ENCODE measurements around the gene ERICH4.
"Not testable (repeated sequence)": the region's sequence is repeated elsewhere in the genome, so short reads cannot be mapped to it uniquely, and the experiment has no call there.

ERICH4 gene

DNA sequence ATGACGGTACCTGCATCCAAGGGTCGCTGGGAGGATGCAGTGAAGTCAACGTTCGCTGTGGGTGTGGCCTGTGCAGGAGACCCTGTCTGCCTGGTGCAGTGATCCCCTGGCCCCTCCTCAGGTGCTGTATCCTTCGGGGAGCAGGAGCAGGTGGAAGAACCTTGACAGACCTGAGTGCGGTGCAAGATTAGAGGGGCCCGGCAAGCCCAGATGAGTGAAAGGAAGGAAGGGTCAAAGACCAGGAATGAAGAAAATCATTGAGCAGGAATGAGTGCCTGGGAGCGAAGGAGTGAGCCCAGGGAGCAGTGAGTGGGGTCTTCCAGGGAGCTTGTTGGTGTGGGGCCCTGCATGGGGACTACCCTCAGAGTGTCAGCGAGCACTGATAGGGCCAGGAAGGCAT, 28.5 kb upstream of the ERICH4 start:
- DNase-seq (ENCODE audit: low spot score), result no peak

DNA sequence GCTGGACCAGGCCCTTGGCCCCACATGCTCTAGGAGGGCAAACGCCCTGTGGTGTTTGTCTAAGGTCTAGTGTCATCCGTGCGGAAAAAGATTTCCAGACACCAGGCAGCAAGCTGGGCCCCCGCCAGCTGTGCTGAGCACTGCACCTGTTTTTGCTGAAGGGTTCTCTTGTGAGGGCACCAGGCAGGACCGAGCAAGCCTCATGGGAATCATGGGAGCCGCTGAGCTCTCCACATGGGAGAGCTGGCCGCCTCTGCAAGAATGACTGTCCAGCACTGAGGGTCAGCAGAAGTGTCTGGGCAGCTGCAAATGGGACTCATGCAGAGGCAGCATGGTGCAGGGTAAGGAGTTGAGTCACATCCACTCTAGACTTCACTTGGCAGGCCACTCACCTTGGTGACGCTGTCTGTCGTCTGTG, 27.8 kb upstream of the ERICH4 start:
- DNase-seq (ENCODE audit: low spot score), result no peak

DNA sequence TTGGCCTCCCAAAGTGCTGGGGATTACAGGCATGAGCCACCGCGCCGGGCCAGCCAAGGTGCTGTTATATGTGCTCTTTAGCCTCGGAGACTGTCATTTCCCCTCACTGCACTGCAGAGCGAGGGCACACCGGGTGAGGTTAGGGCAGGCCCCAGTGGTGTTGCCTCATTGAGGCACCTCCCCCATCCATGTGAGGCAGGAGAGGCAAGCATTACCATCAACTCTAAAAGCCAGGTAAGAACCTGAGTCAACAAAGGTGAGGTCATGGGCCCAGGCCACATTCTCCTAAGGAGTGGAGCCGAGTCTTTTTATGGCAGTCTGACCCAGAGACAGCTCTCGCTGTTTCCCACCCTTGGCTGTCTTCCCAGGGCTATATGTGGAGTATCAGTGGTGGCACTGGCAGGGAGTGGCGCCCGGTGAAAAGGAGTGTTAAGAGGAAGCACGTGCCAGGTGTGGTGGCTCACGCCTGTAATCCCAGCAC, 26.7 kb upstream of the ERICH4 start:
- DNase-seq (ENCODE audit: low spot score), result no peak

DNA sequence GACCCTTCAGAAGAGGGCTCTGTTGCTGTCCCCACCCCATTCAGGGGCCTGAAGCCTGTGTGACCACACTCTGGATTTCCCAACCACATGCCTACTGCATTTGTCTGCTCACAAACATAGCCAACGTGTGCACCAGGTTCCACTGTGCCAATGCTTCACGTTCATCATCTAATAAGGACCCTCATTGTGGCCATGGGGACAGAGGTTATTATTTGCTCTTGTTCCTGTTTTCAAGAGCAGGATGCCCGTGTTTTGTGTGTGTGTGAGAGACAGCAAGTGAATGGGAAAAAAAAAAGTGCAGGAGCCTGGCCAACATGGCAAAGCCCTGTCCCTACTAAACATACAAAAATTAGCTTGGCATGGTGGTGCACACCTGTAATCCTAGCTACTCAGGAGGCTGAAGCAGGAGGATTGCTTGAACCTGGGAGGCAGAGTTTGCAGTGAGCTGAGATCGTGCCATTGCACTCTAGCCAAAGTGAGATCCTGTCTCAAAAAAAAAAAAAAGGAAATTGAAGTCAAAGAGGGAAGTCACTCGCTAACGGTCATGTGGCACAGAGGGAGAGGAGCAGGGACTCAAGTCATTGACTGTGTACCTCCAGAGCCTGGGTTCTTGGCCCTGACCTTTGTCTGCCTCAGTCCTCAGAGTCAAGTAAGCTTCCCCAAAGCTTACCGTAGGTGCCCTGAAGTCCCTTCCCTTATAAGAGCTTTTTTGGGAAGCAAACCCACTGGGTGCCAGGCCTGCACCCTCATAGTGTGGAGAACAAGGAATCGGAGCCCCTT, 22.7 kb upstream of the ERICH4 start:
- DNase-seq (ENCODE audit: low spot score), result no peak

DNA sequence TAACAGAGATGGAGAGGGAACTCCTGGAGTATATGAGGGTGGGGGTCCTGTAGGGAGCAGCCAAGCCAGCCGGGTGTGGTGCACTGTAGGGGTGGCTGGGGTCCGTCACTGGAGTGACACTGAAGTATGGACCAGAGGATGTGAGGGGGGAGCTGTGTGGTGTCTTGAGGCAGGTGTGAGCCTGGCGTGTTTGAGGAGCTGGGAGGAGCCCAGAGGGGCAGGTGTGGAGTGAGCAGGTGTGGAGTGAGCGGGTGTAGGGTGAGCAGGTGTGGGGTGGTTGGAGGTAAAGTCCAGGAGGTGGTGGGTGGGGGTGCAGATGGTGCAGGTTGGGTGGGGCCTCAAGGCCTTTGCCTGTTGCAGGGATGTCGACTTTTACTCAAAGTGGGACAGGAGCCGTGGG, 21.6 kb upstream of the ERICH4 start:
- DNase-seq (ENCODE audit: low spot score), result no peak

DNA sequence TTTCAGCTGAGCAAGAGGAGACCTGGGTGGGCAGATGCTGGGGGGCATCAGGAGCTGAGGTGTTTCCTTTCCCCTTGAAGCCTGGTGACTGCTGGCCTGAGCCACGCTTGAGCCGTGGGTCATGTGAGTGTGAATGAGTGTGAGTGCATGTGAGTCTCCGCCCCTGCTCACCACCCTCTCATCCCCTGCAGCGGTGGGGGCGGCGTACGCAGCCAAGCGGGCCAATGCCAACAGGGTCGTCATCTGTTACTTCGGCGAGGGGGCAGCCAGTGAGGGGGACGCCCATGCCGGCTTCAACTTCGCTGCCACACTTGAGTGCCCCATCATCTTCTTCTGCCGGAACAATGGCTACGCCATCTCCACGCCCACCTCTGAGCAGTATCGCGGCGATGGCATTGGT, 21.0 kb upstream of the ERICH4 start:
- DNase-seq (ENCODE audit: low spot score), result no peak

DNA sequence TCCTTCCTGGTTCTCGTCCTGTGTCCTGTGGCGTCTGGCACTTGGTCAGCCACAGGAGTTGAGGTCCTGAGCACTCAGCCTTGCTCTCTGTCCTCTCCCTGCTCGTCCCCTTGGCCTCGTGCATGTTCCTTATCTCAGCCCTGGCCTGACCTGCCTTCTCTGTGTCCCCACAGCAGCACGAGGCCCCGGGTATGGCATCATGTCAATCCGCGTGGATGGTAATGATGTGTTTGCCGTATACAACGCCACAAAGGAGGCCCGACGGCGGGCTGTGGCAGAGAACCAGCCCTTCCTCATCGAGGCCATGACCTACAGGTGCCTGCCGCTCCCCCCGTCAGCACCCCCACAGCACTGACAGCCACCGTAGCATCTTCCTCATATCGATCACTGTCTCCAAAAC, 20.5 kb upstream of the ERICH4 start:
- DNase-seq (ENCODE audit: low spot score), result no peak

DNA sequence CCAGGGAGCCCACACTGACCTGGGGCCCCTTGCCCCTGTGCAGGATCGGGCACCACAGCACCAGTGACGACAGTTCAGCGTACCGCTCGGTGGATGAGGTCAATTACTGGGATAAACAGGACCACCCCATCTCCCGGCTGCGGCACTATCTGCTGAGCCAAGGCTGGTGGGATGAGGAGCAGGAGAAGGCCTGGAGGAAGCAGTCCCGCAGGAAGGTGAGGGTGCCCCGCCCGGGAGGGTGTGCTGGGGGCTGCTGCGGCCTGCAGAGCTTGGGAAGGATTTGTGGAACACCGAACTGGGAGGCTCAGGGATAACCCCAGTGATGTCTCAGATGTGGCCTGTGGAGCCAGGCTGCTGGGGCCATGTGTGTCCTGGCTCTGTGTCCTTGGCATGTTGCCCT, 20.0 kb upstream of the ERICH4 start:
- no peak for DNase-seq (ENCODE audit: low spot score)

DNA sequence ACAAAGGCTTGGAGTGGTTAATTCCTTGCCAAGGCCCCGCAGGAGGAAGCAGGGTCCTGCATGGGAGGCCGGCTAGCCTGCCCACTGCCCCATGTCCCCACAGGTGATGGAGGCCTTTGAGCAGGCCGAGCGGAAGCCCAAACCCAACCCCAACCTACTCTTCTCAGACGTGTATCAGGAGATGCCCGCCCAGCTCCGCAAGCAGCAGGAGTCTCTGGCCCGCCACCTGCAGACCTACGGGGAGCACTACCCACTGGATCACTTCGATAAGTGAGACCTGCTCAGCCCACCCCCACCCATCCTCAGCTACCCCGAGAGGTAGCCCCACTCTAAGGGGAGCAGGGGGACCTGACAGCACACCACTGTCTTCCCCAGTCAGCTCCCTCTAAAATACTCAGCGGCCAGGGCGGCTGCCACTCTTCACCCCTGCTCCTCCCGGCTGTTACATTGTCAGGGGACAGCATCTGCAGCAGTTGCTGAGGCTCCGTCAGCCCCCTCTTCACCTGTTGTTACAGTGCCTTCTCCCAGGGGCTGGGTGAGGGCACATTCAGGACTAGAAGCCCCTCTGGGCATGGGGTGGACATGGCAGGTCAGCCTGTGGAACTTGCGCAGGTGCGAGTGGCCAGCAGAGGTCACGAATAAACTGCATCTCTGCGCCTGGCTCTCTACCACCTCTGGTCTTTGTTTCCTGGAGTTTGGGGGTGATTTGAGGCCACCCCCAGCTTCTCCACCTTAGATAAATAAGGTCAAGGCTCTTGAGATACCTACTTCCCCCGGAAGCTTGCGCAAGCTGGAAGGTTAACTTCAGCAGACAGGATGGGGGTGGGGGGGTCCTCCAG, 18.4 kb upstream of the ERICH4 start:
- DNase-seq (ENCODE audit: low spot score), result no peak

DNA sequence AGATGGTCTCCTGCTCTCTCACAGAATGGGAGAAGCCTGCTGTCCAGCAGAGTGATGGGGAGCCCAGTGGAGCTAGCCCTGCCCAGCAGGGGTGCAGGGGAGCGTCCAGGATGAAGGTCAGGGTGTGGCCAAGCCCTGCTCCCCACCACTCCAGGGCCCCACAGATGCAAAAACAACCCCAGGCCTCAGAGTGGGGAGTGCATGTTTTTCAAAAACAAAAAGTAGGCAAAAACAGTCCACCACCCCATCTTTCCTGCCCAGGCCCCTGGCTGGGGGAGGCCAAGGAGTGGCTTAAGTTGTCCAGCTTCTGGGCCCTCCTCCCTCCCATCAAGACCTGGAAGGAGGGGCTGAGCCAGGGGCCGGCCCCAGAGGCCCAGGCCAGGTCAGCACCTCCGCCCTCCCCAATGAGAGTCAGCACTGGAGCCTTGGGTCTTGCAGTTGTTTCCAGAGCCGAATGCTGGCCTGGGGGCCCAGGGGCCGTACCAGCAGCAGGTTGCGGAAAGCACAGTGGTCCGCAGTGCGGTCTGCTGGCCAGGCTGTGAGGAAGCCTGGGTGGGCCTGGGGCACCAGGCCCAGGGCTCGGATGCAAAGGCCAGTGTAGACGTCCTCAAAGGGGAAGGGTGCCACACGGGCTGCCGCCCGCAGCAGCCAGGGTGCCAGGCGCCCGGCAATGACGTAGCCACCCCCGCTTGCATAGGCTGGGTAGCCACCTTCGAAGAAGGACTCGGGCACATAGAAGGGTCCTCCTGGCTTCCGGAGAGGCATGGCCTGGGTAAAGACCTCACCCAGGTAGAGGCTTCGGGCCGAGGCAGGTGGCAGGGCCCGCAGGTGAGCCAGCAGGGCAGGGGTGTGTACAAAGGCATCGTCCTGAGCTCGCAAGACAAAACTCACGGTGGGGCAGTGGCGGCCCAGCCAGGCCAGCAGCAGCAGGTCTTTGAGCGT, 17.5 kb upstream of the ERICH4 start:
- no peak for DNase-seq (ENCODE audit: low spot score)

DNA sequence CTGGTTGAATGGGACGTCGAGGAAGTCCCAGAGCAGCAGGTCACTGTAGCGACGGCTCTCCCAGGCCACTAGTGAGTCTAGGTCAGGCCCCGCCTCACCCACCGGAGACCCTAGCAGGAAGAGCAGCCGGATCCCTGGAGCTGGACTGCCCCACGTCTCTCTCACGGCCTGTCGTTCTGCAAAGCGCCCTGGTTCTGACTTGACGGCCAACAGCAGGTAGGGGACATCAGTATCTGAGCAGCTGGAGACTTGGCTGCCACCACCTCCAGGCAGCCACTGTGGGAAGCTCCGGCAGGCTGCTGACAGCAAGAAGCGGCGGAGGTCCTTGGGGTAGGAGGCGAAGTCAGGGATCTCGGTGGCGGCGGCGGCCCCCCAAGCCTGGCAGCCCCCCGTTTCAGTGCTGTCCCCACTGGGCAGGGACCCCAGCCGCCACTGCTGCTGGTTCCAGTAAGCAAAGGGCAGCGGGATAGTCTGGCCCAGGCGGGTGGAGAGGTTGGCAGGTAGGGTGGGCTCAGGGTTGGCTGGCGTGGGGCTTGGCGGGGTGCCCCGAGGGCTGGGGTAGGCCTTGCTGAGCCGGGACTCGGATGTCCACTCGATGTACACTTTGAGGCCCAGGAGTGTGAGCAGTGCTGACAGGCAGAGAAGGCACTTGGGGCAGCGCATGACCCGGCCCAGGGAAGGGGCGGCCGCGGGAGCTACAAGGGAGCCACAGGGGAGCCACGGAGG, 16.7 kb upstream of the ERICH4 start:
- DNase-seq (ENCODE audit: low spot score), result no peak

DNA sequence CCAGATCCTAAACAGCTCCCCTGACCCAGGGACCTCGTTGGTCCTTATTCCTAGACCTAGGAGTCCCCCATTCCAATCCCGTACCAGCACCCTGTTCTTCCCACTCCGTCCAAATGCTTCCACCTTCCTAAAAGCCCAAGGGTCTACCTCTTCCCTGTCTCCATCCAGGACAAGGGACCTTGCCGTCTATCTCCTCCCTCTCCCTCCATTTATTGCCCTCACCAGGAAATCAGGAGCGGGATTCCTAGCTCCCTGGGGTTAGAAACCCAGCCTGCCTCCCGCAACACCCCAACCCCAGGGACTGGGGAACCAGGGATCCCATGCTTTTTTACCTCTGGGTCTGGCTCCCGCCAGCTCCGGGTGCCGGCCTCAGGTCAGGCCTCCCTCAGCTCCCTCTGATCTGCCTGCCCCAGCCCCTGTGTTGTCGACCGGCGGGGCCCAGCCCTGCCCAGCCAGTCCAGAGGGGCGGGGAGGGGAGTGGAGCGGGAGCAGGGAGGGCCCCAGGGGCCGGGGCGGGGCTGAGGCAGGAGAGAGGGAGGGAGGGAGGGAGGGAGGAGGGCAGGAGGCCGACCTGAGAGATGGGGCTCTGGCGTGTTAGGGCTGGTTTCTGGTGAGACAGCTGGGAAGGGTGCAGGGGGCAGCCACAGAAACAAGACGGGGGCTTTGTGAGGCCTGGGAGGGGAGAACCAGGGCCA, 15.9 kb upstream of the ERICH4 start, which contains the start of gene B3GNT8:
B3GNT8 (minus strand) TSS at position 423 of the 695 bp plus-strand sequence. CDS start 596 bp downstream, outside the sequence.
- peak; percentile 95 for DNase-seq (ENCODE audit: low spot score)

DNA sequence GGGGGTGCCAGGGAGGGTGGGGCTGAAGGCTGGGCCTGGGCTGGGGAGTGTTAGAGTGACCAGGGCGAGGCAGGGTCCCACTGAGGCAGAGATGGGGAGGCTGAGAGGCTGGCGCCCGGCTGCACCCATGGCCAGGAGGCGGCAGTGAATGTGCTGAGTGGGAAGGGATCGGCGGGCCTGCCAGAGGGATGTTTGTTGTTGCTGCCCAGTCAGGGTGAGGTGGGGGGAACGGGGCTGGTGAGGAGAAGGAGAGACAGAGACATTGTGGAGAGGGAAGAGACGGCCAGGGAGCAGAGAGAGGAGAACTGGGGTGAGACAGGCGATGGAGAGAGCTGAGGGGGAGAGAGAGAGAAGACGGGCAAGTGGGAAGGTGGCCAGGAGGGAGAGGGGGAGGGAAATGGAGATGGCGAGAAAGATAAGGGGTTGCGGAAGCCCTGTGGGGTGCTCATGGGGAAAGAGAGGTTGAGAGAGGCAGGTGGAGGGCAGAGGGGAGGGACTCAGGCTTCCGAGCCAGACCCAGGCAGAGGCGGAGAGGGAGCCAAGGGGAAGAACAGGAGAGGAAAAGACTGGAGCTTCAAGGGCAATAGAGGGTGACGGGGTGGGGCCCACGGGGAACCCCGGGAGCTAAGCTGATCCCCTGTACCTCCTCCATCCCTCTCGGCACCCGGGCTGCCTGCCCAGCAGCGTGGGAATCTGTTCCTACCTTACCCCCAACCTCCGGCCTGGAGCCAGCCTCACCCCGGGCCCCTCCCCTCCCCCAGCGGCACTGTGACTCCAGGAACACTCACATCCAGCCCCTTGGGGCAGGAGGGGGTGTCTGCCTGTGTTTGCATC, 15.1 kb upstream of the ERICH4 start:
- DNase-seq (ENCODE audit: low spot score), result no peak

DNA sequence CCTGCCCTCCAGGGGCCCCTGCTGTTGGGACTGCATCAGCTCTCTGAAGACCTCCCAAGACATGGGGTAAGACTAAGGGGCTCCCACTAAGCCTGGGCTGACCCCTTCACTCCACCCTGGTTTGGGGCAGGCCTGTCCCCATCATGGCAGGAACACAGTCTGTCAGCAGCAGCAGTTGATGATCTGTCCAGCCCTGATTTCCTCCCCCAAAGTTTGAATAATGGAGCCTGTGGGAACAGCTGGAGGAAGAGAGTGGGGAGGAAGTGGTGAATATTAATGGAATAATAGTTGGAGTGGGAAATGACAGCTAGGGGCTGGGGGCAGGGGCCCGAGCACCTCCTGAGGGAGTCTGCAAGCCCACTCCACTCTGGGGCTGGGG, 14.5 kb upstream of the ERICH4 start:
- DNase-seq (ENCODE audit: low spot score), result no peak

DNA sequence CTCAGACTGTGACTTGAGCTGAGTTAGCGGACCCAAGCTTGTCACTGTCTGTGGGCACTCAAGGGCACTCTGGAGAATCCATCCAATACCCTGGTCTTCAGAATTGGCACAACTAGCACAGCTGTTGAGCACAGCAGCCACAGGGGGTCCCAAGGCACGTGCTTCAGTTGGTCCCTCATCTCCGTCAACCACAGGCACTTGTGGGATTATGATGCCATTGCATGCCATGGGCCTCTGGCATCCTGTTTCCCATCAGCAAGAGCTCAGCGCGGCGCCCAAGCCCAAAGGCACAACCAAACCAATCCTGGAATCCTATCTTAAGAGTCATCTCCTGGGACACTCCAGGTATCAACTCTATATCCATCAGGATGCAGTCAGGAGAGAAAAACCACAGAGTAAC, 12.0 kb upstream of the ERICH4 start:
- no peak for DNase-seq (ENCODE audit: low spot score)

DNA sequence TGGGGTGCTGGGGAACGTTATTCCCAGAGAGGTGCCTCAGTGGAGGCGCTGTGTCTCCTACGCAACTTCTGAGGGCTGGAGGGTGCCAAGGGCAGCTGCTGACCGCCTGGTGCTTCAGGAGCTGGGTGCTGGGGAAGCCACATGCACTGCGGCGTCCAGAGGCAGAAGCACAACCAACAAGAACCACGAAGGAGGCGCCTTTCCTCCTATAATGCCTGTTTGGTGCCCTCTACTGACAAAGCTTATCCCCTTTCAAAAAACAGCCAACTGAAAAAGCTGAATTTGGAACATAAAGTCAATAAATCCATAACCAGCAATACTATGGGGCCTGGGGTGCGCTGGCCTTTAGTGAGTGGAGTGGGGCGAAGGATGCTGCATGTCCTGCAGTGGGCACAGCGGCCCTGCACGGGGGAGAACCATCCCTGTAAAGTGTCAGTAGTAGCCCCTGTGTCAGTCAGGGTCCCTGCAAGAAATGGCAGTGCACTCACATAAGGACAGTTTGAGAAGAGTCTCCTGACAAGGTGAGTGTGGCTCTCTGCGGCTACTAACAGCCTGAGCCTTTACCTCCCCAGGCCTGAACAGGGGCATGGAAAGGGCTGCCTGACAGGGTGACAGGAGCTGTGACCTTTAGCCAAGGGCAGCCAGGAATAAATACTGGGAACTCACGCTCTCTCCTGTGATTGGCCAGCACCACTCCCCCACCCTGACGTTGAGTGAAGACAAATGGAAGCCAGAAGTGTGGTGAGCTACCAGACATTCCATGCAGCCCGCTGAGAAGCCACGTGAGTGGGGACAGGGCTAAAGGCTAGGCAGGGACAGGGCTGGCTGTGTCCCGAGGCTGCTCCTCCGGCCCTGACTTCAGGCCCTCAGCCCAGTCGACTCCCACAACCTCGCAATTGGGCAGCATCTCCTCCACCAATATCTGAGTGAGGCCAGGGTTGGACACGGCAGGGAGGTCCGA, 11.2 kb upstream of the ERICH4 start:
- DNase-seq (ENCODE audit: low spot score), result peak; percentile 44

DNA sequence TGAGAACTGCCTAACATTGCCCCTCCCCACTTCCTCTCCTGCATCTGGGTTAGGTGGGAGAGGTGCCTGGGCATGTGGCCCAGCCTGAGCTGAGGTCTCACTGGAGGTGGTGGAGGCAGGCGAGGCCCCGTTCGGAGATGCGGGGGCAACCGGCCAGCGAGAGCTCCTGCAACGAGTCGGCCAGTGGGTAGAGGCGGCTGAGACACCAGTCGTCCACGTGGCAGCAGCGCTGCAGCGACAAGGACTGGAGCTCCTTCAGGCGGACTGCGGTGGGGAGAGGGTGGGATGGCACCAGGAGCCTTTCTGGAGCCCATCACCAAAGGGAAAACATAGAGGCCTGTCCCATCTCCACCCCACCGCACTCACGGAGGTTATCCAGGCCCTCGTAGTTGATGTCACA, 9.8 kb upstream of the ERICH4 start:
- DNase-seq (ENCODE audit: low spot score), result no peak

DNA sequence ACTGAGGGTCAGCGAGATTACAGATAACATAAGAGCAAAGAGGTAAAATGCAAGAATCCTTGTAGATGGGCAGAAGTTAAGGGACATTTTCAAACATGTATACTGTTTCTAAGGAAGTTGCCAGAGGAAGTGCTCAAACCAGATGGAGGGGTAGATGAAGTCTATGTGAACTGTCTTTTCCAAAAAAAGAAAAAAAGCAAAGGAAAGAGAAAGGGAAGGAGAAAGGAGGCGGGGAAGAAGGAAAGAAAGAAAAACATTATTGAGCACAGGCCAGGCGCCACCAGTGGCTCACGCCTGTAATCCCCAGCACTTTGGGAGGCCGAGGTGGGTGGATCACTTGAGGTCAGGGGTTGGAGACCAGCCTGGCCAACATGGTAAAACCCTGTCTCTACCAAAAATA, 8.5 kb upstream of the ERICH4 start:
- DNase-seq (ENCODE audit: low spot score), result no peak

DNA sequence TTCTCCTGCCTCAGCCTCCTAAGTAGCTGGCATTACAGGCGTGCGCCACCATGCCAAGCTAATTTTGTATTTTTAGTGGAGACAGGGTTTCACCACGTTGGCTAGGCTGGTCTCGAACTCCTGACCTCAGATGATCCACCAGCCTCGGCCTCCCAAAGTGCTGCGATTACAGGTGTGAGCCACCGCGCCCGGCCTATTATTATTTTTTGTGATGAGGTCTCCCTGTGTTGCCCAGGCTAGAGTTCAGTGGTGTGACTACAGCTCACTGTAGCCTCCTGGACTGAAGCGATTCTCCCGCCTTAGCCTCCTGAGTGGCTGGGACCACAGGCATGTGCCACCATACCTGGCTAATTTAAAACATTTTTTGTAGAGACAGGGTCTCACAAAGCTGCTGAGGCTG, 7.6 kb upstream of the ERICH4 start:
- not testable (repeated sequence) for DNase-seq (ENCODE audit: low spot score)

Data from AG20443 (cell line).